ENCODE results near the gene CSGALNACT2. TPM values are rescaled to one million over a fixed set of nuclear protein-coding genes. Genes with fewer than 3 reads are reported as not detected.

The CSGALNACT2 gene
- total and polyA plus RNA-seq, 2 of the 13 experiments (the other 11 are each of a cell fraction or from before 2014, with no cell fraction given): 3.3 to 7.1 TPM

GRCh38 chr10:43123361-43124093 is 14.7 kb upstream of the CSGALNACT2 start:
- Histone ChIP-seq H3K27ac (ENCODE audit: extremely low read length, insufficient read depth, low read length) (no peak overlapping the region), H2AFZ (ENCODE audit: low read length) (no peak overlapping the region), H3K27me3 (ENCODE audit: control insufficient read depth in 1 of 2, insufficient read depth in 2 of 2, low read length in 2 of 2) (peaks cover 6 to 78% of the 10 kb centered on the region in 2 experiments; a peak in 4 of 5 replicates), H3K9ac (ENCODE audit: insufficient read depth, low read depth, low read length) (no peak overlapping the region), H3K4me2 (ENCODE audit: low read depth, low read length) (no peak overlapping the region), H3K9me3 (ENCODE audit: low read length) (no peaks in the 10 kb centered on the region), H3K4me3 (replicated peaks in 1 of 3; ENCODE audit: insufficient read depth in 1 of 3, low read depth in 2 of 3, low read length in 3 of 3) (no peak overlapping the region), H4K20me1 (ENCODE audit: insufficient read depth, low read length) (no peaks in the 10 kb centered on the region), H3K79me2 (ENCODE audit: insufficient read depth, low read length) (no peaks in the 10 kb centered on the region), H3K4me1 (ENCODE audit: insufficient read depth, low read length) (no peaks in the 10 kb centered on the region), H3K36me3 (replicated peaks in 1 of 2; ENCODE audit: control insufficient read depth in 1 of 2, insufficient read depth in 2 of 2, low read length in 2 of 2) (no peaks in the 10 kb centered on the region)
- in situ Hi-C loops (cut with HindIII; ENCODE audit: extremely low pct_ligation_motif_present, low pct_unique_long_range_greater_than_20kb) (no loop called here), intact Hi-C loops (cut with micrococcal nuclease; ENCODE audit: unreplicated experiment) (no loop called here)
- DNase-seq (ENCODE audit: low spot score): no peak
- no TSS peak for BruUV-seq (replicated peaks)
- TF ChIP-seq HOXD1 (CRISPR knock-in tag; IDR thresholded peaks at IDR 0.05) (no peak), SRSF9 (IDR thresholded peaks at IDR 0.05; ENCODE audit: borderline replicate concordance, insufficient read depth, low read depth, low read length, poor library complexity, severe bottlenecking) (no peak), PTBP1 (IDR thresholded peaks at IDR 0.05; ENCODE audit: low read depth, low read length, poor library complexity, severe bottlenecking) (no peak), ZKSCAN1 (IDR thresholded peaks at IDR 0.05; ENCODE audit: low read length) (no peak), ZKSCAN5 (CRISPR knock-in tag; IDR thresholded peaks at IDR 0.05) (no peak), CHD2 (IDR thresholded peaks at IDR 0.05; ENCODE audit: low read depth, low read length) (no peak), SRF (IDR thresholded peaks at IDR 0.05; ENCODE audit: low read depth, low read length) (no peak)
- WGBS (ENCODE audit: low lambda C conversion rate): 0% methylated on average over 5 of the region's 9 CpGs
- POLR2A ChIA-PET: no interaction called here
- ATAC-seq: no peak
- FAIRE-seq: no peak
- CTCF ChIA-PET (ENCODE audit: low intra/inter-chr PET ratio, low total read pairs): no interaction called here

DNA sequence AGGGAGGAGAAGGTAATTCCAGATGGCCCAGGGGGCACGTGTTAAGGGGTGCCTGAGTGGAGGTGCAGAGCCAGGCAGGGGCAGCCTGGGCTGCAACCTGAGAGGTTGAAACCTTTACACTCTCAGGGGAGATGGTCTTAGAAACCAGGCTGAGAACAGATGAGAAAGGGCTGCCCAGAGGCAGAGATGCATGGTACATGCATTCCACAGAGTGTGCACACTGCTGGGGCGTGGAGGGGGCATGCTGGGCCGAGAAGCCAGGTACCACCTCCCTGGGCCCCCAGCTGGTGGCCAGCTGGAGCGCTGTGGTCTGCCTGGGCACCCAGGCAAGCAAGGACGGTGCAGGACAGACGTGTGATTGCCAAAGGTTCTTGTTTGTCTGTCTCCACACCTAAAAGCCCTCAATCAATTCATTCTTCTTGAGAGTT is 14.1 kb upstream of the CSGALNACT2 start:
- ChIA-PET CTCF (ENCODE audit: low intra/inter-chr PET ratio, low total read pairs) (no interaction called here), POLR2A (no interaction called here)
- WGBS (ENCODE audit: low lambda C conversion rate): 0% methylated on average over 5 of the region's 6 CpGs
- H3K36me3 ChIP-seq (replicated peaks in 1 of 2; ENCODE audit: control insufficient read depth in 1 of 2, insufficient read depth in 2 of 2, low read length in 2 of 2): no peaks in the 10 kb centered on the region
- no peak overlapping the region for H2AFZ ChIP-seq (ENCODE audit: low read length)
- FAIRE-seq (no peak), ATAC-seq (no peak), DNase-seq (ENCODE audit: low spot score) (no peak)
- no peak overlapping the region for H3K4me3 ChIP-seq (replicated peaks in 1 of 3; ENCODE audit: insufficient read depth in 1 of 3, low read depth in 2 of 3, low read length in 3 of 3)
- no peaks in the 10 kb centered on the region for H3K9me3 ChIP-seq (ENCODE audit: low read length)
- no peaks in the 10 kb centered on the region for H3K79me2 ChIP-seq (ENCODE audit: insufficient read depth, low read length)
- H3K27ac ChIP-seq (ENCODE audit: extremely low read length, insufficient read depth, low read length): no peak overlapping the region
- intact Hi-C loops (cut with micrococcal nuclease; ENCODE audit: unreplicated experiment): no loop called here
- BruUV-seq (replicated peaks): no TSS peak
- H3K4me2 ChIP-seq (ENCODE audit: low read depth, low read length): no peak overlapping the region
- peaks cover 8 to 80% of the 10 kb centered on the region in 2 experiments for H3K27me3 ChIP-seq (ENCODE audit: control insufficient read depth in 1 of 2, insufficient read depth in 2 of 2, low read length in 2 of 2)
- in situ Hi-C loops (cut with HindIII; ENCODE audit: extremely low pct_ligation_motif_present, low pct_unique_long_range_greater_than_20kb): no loop called here
- no peaks in the 10 kb centered on the region for H3K4me1 ChIP-seq (ENCODE audit: insufficient read depth, low read length)
- H3K9ac ChIP-seq (ENCODE audit: insufficient read depth, low read depth, low read length): no peak overlapping the region
- H4K20me1 ChIP-seq (ENCODE audit: insufficient read depth, low read length): no peaks in the 10 kb centered on the region
- TF ChIP-seq ZNF17 (CRISPR knock-in tag; IDR thresholded peaks at IDR 0.05): no peak
- TF ChIP-seq, protein P1, sequence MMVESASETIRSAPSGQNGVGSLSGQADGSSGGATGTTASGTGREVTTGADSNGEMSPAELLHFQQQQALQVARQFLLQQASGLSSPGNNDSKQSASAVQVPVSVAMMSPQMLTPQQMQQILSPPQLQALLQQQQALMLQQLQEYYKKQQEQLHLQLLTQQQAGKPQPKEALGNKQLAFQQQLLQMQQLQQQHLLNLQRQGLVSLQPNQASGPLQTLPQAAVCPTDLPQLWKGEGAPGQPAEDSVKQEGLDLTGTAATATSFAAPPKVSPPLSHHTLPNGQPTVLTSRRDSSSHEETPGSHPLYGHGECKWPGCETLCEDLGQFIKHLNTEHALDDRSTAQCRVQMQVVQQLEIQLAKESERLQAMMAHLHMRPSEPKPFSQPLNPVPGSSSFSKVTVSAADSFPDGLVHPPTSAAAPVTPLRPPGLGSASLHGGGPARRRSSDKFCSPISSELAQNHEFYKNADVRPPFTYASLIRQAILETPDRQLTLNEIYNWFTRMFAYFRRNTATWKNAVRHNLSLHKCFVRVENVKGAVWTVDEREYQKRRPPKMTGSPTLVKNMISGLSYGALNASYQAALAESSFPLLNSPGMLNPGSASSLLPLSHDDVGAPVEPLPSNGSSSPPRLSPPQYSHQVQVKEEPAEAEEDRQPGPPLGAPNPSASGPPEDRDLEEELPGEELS (CRISPR knock-in tag; IDR thresholded peaks at IDR 0.05): no peak
- TF ChIP-seq MNT (IDR thresholded peaks at IDR 0.05): no peak
- no peak for TF ChIP-seq KDM3A (CRISPR knock-in tag; IDR thresholded peaks at IDR 0.05; ENCODE audit: low read depth)
- TF ChIP-seq SOX5 (CRISPR knock-in tag; IDR thresholded peaks at IDR 0.05; ENCODE audit: borderline replicate concordance): no peak
- TF ChIP-seq DR1 (CRISPR knock-in tag; IDR thresholded peaks at IDR 0.05): no peak
- TF ChIP-seq NAIF1 (CRISPR knock-in tag; IDR thresholded peaks at IDR 0.05; ENCODE audit: borderline replicate concordance): no peak
- no peak for TF ChIP-seq NPAS2 (CRISPR knock-in tag; IDR thresholded peaks at IDR 0.05; ENCODE audit: borderline replicate concordance)
- TF ChIP-seq HMGA1 (CRISPR knock-in tag; conservative IDR thresholded peaks at IDR 0.05): no peak

All from HepG2 (cell line).